T-helper 2 cell (primary cell): ENCODE results near the gene TMOD1.

Experiments
- DNase-seq, 5 experiments: peaks; one replicate each; pipeline versions ENCODE4 v3.0.0 to v3.0.0-alpha.2; 2012 to 2022

TMOD1 gene

GRCh38 chr9:97638666-97639065, 137.2 kb downstream of the TMOD1 start:
- DNase-seq = peak in 1 of 5 experiments; percentile 14

- no peak for DNase-seq
Observed at GRCh38 chr9:97640325-97640724, 138.9 kb downstream of the TMOD1 start.

- DNase-seq = no peak
Observed at GRCh38 chr9:97645720-97646119, 144.3 kb downstream of the TMOD1 start.

GRCh38 chr9:97647996-97648395, 146.5 kb downstream of the TMOD1 start:
- no peak for DNase-seq
